Glutamatergic neuron (in vitro differentiated cells): ENCODE results near the gene L3MBTL4. TPM values are rescaled to one million over a fixed set of nuclear protein-coding genes. Genes with fewer than 3 reads are reported as not detected.

ENCODE experiments used
- DNase-seq: peaks from one replicate; pipeline ENCODE4 v3.0.0; 2022
- H3K27ac Mint-ChIP-seq: one replicate; pipeline ENCODE4 v1.8.0; 2020; ENCODE audit warnings: mild to moderate bottlenecking, mixed read lengths, inconsistent platforms; ENCODE audit not compliant: unreplicated experiment
- H3K27me3 Mint-ChIP-seq: one replicate; pipeline ENCODE4 v1.8.0; 2020; ENCODE audit warnings: mild to moderate bottlenecking, moderate library complexity, mixed read lengths, inconsistent platforms; ENCODE audit not compliant: unreplicated experiment
- H3K36me3 Mint-ChIP-seq: one replicate; pipeline ENCODE4 v1.8.0; 2020; ENCODE audit warnings: mild to moderate bottlenecking, mixed read lengths, inconsistent platforms; ENCODE audit not compliant: unreplicated experiment
- H3K4me1 Mint-ChIP-seq: one replicate; pipeline ENCODE4 v1.8.0; 2020; ENCODE audit warnings: mild to moderate bottlenecking, low read depth, mixed read lengths, inconsistent platforms; ENCODE audit not compliant: unreplicated experiment
- H3K4me3 Mint-ChIP-seq: one replicate; pipeline ENCODE4 v1.8.0; 2020; ENCODE audit warnings: mild to moderate bottlenecking, mixed read lengths, inconsistent platforms; ENCODE audit not compliant: unreplicated experiment
- H3K9me3 Mint-ChIP-seq: one replicate; pipeline ENCODE4 v1.8.0; 2020; ENCODE audit warnings: mild to moderate bottlenecking, moderate library complexity, mixed read lengths, inconsistent platforms; ENCODE audit not compliant: unreplicated experiment
- CTCF ChIP-seq: fragments of 200-600 bp; sonication (generic); IDR thresholded peaks from one replicate; pipeline ENCODE4 v1.5.0; 2021; ENCODE audit not compliant: partially characterized antibody, unreplicated experiment
- total RNA-seq: library from RNA; stranded (reverse); fragmentation: NEBNext Ultra II Directional; extraction: Animal tissue kit (Norgen Biotek cat#: 25700); gene quantifications from one replicate; pipeline ENCODE4 v1.2.1, GENCODE V29; 2021; ENCODE audit not compliant: unreplicated experiment

L3MBTL4 gene
- total RNA-seq, 1 donor from 2014 or later = 0.32 TPM

DNA sequence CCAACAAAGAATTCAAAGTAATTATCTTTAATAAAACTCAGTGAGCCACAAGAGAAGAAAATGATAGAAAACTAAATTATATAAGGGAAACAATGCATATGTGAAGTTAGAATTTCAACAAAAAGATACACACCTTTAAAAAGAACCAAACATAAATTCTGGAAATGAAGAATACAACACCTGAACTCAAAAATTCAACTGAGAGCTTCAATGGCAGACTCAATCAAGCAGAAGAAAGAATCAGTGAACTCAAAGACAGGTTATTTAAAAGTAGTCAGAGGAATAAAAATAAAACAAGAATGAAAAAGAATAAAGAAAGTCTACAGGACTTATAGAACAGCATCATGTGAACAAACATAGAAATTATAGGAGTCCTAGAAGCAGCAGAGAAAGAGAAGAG is 73.4 kb downstream of the L3MBTL4 start:
- Mint-ChIP-seq H3K4me1 (no peaks in the 10 kb centered on the region), H3K4me3 (no peak overlapping the region), H3K27ac (no peak overlapping the region), H3K9me3 (peaks cover 4% of the 10 kb centered on the region), H3K36me3 (peaks cover 6% of the 10 kb centered on the region), H3K27me3 (no peaks in the 10 kb centered on the region)
- no peak for TF ChIP-seq CTCF
- DNase-seq = no peak

GRCh38 chr18:6340121-6340520 is 74.6 kb downstream of the L3MBTL4 start:
- no peak overlapping the region for H3K4me3 Mint-ChIP-seq
- H3K9me3 Mint-ChIP-seq = peaks cover 4% of the 10 kb centered on the region
- H3K36me3 Mint-ChIP-seq = peaks cover 6% of the 10 kb centered on the region
- H3K27ac Mint-ChIP-seq = no peak overlapping the region
- TF ChIP-seq CTCF = no peak
- no peak for DNase-seq
- no peaks in the 10 kb centered on the region for H3K27me3 Mint-ChIP-seq
- H3K4me1 Mint-ChIP-seq = no peaks in the 10 kb centered on the region

GRCh38 chr18:6336239-6336638 is 78.5 kb downstream of the L3MBTL4 start:
- Mint-ChIP-seq H3K9me3 (peaks cover 2% of the 10 kb centered on the region), H3K4me3 (no peak overlapping the region), H3K36me3 (peaks cover 1% of the 10 kb centered on the region), H3K27me3 (no peaks in the 10 kb centered on the region), H3K27ac (no peak overlapping the region), H3K4me1 (no peaks in the 10 kb centered on the region)
- TF ChIP-seq CTCF = no peak
- no peak for DNase-seq

DNA sequence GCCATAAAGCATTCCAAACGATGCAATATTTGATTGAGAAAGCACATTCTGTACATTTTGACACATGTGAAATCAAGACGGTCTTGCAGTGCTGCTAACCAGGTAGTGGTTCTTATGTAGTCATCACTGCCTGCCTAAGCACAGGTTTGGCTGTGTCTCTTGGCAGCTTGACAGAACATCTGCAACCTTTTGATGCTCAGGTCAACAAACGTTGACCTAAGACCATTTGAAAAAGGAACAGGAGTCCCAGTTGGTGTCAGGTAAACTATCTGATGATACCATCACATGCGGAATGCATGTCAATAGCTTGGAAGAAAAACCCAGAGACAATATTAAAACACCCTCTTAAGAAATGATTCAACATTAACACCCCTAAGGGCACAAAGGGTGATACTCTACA is 80.7 kb downstream of the L3MBTL4 start:
- H3K27ac Mint-ChIP-seq = no peak overlapping the region
- H3K4me3 Mint-ChIP-seq = no peak overlapping the region
- H3K36me3 Mint-ChIP-seq = no peaks in the 10 kb centered on the region
- no peak for TF ChIP-seq CTCF
- no peaks in the 10 kb centered on the region for H3K4me1 Mint-ChIP-seq
- H3K9me3 Mint-ChIP-seq = peaks cover 2% of the 10 kb centered on the region
- H3K27me3 Mint-ChIP-seq = no peaks in the 10 kb centered on the region
- no peak for DNase-seq

GRCh38 chr18:6331872-6332271 is 82.8 kb downstream of the L3MBTL4 start:
- Mint-ChIP-seq H3K4me1 (no peaks in the 10 kb centered on the region), H3K27me3 (no peaks in the 10 kb centered on the region), H3K27ac (no peak overlapping the region), H3K4me3 (no peak overlapping the region), H3K9me3 (peaks cover 2% of the 10 kb centered on the region), H3K36me3 (no peaks in the 10 kb centered on the region)
- TF ChIP-seq CTCF = no peak
- no peak for DNase-seq
